ENCODE data around the gene RPL11.
A peak's percentile ranks its signal among the peaks of the same experiment; 100 is the strongest.

The RPL11 gene

GRCh38 chr1:23701310-23701709, 9.7 kb downstream of the RPL11 start:
- no peak for TF ChIP-seq CTCF (IDR thresholded peaks at IDR 0.05; ENCODE audit: low read depth, low read length)
- no peak overlapping the region for H3K4me3 ChIP-seq (ENCODE audit: low read depth, low read length)

GRCh38 chr1:23701996-23702395, 10.4 kb downstream of the RPL11 start:
- no peak for TF ChIP-seq CTCF (IDR thresholded peaks at IDR 0.05; ENCODE audit: low read depth, low read length)
- no peak overlapping the region for H3K4me3 ChIP-seq (ENCODE audit: low read depth, low read length)

GRCh38 chr1:23704834-23705495, 13.4 kb downstream of the RPL11 start:
- no peak overlapping the region for H3K4me3 ChIP-seq (ENCODE audit: low read depth, low read length)
- TF ChIP-seq CTCF (IDR thresholded peaks at IDR 0.05; ENCODE audit: low read depth, low read length) = no peak

GRCh38 chr1:23709229-23709628, 17.6 kb downstream of the RPL11 start:
- no peak for TF ChIP-seq CTCF (IDR thresholded peaks at IDR 0.05; ENCODE audit: low read depth, low read length)
- H3K4me3 ChIP-seq (ENCODE audit: low read depth, low read length) = no peak overlapping the region

GRCh38 chr1:23718482-23718881, 26.9 kb downstream of the RPL11 start:
- no peak overlapping the region for H3K4me3 ChIP-seq (ENCODE audit: low read depth, low read length)

GRCh38 chr1:23719162-23719820, 27.7 kb downstream of the RPL11 start:
- no peak overlapping the region for H3K4me3 ChIP-seq (ENCODE audit: low read depth, low read length)
- no peak for TF ChIP-seq CTCF (IDR thresholded peaks at IDR 0.05; ENCODE audit: low read depth, low read length)

More at GRCh38 chr1:23718482-23718881, 26.9 kb downstream of the RPL11 start:
- peak; percentile 27; the same call in 1 of the 2 replicates for TF ChIP-seq CTCF (IDR thresholded peaks at IDR 0.05; ENCODE audit: low read depth, low read length)

GRCh38 chr1:23720256-23720995, 28.8 kb downstream of the RPL11 start:
- no peak for TF ChIP-seq CTCF (IDR thresholded peaks at IDR 0.05; ENCODE audit: low read depth, low read length)
- H3K4me3 ChIP-seq (ENCODE audit: low read depth, low read length) = no peak overlapping the region

Measured in WI38 (cell line).